HG03108 (cell line): Measurements from ENCODE around the gene NDUFS2.
A peak's percentile ranks its signal among the peaks of the same experiment; 100 is the strongest.

Experiments used
- ATAC-seq: cut with Tn5 transposase; IDR thresholded peaks from one replicate; pipeline ENCODE4 v1.9.1; 2021; ENCODE audit warnings: moderate library complexity; ENCODE audit not compliant: unreplicated experiment

Gene NDUFS2

DNA sequence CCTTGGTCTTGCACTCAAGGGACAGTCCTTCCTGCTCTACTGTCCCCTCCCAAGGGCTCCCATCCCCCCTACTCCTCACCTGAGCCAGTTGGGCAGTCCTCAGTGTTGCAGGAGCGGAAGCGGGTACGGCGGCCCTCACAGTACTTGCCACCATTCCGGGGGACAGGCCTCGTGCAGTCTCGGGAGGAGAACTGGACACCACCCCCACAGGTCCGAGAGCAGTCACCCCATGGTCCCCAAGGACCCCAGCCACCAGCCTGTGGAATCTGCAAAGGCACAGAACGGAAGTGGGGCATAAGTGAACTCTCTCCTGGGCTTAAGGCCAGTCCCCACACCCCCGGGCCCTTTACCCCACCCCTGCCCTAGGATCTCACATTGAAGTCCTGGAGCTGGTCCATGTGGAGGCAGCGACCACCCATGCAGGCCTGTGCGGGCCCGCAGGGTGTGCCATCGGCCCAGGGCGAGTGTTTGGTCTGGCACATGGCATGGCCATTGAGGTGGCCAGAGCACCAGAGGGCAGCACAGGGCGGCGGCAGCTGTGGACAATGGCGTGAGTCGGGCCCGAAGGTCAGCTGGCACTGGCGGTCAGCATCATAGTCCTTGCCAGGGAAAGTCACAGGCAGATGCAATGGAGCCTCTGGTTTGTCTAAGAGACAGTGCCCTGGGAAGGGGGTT lies 8.5 kb upstream of the NDUFS2 start:
- ATAC-seq = no peak

DNA sequence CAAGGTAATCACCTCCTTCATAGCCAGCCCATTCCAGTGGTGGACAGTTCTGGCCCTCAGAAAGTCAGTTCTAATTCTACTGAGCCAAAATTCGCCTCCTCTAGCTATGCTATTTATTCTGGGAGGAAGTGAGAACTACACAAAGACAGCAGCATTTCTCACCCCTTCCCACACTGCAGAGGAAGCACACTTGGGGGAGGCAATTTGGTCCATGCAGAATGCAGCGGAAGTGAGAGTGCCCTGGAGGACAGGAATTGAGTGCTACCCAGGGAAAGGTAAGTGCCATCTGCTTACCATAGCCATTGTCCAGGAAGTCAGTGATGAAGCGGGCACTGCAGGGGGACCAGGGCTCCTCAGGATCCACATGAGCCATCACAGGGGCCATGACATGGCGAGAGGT lies 7.0 kb upstream of the NDUFS2 start:
- ATAC-seq = peak; percentile 53

DNA sequence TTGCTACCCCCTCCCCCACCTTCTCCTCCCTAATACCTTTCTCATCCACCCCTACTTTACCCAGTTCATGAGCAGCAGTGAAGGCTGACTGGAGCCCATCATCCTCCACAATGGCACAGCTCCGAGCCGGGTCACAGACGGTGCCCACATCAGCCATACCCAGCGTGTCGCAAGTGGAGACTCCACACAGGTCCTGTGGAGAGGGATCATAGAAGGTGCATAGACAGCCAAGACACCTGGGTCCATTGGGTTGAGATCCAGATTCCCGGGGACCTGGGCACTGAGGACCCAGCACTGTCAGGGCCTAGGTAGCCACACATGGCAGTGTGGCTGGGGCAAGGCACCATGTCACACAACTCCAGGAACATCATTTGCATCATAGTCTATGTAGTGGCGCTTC lies 6.1 kb upstream of the NDUFS2 start:
- ATAC-seq = no peak

DNA sequence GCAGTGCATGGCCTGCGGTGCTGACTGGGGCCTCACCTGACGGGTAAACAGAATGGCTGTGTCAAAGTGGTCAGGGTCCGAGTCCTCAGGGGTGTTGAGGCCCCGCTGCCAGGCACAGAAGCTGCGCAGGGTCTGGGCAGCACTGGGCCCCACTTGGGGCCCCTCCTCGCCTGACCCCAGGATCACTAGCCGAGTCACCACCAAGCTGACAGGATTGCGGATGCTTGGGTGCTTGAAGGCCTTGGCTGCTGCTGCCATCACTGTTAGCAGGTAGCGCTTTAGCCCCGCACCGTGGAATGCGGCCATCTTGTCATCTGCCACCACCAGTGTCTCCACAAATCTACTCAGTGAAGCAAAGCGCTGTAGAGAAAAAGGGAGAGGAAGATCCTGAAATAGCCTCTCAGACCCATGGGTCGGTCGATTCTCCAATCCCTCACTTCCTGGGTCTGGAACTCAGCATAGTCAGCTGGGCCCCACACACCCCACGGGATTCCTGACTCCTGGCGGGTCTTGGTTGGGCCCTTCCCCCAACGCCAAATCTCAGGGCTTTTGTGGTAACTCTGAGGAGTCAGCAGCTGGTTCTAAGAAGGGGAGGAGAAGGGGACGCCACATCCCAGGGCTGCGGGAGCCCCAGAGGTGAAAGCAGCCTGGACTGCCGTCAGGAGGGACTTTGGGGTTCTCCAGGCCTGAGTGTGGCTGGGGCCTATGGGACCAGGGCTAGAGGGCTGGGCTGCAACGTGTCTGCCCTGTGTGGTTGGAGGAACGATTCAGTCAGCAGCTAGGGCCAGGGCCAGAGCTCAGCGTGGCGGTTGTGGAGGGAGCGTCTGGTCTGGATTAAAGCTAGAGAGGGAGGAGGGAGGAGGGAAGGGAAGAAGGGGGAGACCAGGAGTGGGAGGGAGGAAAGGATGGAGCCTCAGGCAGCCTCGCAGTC lies 5.4 kb upstream of the NDUFS2 start:
- ATAC-seq = no peak

DNA sequence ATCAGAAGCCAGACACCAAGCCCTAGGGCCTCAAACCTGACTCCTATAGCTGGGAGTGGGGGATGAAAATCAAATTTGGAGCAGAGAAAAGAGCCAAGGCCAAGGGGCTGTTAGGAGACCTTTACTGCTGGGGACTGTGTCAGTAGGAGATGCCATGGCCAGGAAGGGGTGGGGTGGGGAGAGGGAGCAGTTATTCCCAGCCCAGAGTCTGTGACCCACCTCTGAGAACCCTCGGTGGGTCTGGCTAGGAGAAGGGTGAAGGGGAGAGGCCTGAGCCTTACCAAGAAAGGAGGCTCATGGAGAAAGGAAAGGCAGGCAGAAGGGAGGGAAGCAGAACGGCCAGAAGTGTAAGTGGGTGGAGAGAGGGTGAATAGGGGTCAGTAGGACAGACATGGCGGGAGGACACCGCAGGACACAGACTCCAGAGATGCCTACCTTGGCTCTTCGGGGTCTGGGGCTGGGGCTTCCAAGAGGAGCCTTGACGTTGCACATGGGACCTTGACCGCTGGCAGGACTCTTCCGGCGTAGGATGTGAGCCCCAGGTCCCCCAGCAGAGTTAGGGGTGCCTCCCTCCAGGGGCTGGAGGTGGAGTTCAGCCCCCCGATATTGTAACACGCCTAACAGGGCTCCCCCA lies 4.5 kb upstream of the NDUFS2 start:
- no peak for ATAC-seq

DNA sequence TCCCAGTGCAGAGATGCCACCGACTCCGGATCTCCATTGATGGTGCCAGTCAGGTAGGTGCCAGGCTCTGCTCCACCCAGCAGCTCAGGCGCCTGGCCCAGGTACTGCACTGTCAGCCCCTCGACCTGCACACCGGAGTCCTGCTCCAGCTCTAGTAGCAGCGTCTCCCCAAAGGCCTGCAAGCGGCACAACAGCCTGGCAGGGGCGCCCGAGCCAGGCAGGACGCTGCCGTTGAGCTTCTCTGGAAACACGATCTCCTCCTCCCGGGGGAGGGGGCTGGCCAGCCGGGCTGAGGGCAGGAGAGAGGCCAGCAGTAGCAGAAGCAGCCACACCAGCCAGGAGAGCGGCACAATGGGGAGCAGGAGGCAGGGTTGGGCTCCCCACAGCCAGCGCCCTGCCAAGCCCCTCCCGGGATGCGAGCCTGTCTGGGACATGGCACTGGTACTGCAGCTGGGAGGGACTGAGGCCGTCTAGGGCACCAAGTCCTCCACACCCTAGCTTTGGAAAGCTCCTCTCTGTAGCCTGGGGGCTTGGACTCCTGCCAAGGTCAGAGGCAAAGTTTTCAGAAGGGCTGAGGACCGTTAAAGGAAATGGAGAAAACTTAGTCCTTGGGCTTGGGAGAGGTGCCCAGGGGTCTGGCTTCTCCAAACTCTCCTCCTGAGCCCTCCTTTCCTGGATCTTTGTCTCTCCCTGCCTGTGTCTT lies 3.8 kb upstream of the NDUFS2 start:
- no peak for ATAC-seq

DNA sequence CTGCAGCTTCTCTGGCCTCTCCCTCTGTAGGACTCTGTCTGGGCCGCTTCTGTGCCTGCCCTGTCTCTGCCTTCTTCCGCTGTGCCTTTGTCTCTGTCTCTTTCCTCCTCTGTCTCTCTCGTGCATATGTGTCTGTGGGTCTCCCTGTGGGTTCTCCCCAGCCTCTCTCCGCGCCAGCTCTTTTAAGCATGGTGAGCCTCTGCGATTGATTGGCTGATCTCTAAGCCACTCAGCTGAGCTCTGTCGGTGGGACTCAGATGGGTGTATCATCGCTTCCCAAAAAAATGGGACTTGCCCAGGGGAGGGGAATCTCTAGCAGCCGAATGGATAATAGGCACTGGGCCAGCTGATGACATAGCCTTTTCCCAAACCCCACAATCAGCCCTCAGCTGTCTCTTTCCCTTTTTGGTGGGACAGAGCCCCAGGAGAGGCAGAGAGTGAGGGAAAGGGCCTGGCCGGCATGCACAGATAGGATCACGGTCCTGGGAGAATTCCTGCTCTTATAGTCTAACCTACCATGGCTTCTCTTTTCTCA lies 3.2 kb upstream of the NDUFS2 start, which contains the start of gene ADAMTS4:
Gene ADAMTS4, minus strand, starts transcription at position 158 of the 535 bp plus-strand sequence. CDS start 427 bp downstream, outside the sequence.
- no peak for ATAC-seq

DNA sequence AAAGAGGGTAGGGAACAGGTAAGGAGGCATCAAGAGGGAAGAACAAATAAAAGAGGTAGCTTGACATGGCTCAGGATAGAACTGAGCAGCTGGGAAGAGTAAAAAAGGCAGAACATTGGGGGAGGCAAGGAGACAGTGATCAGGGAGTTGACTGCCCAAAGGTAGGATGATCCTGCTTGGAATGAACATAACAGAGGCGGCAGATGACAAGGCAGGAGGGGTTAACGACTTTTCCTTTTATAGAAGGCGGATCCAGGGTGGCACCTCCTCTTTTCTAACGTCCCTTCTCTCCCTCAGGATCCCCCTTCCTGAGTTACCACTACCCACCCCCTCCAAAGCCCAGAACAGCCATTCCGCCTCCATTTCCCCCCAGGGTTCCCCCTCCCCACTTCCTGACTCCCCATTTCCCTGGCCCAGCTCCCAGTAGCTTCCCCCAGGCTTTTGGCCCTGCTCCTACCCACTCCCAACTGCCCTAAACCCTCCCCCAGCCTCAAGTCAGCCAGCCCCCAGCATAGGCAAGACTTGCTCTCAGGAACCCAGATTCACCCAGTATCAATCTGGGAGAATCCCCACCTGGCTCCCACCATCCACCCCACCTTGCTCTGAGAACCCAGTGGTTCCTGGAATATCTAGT lies 2.5 kb upstream of the NDUFS2 start:
- no peak for ATAC-seq

DNA sequence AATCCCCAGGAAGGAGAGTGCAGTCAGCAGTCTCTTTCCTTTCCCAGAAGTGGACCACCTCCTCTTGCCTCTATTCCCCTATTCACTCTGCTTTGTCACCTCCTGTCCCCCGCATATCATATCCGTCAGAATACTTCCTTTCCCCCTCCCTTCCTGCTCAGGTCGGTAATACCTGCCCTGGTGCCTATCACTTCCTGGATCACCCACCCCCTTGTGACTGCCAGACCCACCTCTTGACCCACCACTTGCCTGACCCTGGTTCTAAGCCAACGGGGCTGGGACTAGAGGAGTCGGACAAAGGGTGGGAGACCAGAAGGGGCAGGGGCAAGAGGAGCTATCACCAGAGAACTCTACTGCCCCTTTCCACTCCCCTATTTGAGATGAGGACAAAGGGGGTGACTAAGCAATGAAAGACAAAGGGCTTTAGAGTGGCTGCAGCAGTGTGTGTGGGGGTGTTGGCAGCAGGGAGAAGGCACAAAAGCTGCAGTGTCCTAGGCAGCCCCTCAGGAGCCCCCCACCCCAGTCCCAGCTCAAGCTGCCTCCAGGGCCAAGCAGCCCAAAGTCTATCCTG lies 1.7 kb upstream of the NDUFS2 start:
- ATAC-seq = no peak

DNA sequence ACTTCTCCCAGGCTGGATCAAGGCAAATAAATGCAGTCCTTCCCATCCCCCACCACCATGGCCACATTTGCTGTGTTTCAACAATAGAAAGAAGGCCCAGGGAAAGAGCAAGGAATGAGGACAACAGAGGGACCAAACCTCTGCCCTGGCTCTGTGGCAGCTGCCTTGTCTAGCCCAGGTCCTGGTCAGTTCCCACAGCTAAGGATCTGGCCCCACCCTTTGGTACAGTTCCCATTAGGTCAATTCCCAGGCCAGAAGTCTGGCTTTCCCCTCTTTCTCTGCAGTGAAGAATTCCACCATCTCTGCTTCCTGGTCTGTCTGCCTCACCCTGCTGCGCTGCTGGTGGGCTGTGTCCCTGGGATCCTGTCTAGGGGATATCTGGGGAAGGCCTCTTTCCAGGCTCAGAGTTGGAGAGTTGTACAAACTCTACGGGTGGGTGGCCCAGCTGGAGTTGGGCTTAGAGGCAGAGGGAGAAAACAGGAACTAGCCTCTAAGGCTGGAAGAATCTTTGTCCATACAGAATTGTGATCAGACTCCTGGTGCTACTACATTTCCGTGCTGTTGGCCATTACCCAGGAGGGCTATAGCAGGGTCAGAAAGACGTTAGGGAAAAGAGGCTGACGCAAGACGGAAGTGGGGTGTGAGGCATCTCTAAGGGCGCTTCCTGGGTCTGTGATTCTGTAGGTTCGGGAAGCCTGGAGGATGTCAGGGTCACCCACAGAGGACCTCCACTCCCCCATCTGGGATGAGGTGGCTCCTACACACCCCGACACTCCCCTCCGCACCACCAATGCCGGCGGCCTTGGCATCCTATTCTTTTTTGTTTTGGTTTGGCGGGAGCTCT lies 953 bp upstream of the NDUFS2 start:
- ATAC-seq = no peak

DNA sequence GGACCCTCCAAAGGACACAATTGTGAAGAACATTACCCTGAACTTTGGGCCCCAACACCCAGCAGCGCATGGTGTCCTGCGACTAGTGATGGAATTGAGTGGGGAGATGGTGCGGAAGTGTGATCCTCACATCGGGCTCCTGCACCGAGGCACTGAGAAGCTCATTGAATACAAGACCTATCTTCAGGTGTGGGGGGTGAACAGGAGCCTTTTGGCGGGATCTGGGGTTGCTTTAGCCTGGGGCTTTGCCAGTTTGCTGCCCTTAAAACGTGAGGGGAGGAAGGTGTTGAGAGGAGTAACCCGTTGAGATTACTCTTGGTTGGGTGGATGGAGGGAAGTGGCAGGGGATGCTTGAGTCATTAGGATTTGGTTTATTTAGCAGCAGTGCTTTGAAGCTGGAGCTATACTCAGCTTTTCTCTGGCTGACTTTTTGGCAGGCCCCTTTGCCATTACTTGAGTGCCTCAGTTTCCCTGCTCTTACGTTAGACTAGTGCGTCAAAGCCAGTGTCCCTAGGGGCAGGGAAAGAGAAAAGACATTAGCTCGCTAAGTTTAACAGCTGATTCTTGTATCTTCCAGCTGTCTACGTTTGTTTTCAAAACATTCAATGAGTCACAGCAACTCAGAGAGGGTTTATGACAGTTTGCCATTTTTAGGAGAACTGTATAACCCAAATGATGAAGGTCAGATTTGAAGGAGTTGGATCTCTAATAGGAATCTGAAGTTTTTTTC lies 4.4 kb downstream of the NDUFS2 start:
- ATAC-seq = no peak

DNA sequence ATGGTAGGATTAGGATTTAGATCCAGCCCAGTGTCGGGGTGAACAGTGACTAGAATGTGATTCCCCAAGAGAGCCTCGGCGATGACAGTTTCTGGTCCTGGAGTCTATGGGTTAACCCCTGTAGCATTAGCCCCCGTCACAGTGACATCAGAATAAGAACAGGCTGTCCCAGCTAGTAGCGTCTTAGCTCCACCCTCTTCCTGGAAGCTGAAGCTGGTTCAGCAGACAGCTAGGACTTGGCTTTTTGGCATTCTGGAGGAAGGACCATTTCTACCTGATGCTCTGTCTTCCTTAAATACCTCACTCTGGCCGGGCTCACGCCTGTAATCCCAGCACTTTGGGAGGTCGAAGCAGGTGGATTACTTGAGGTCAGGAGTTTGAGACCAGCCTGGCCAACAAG lies 5.0 kb downstream of the NDUFS2 start:
- no peak for ATAC-seq

DNA sequence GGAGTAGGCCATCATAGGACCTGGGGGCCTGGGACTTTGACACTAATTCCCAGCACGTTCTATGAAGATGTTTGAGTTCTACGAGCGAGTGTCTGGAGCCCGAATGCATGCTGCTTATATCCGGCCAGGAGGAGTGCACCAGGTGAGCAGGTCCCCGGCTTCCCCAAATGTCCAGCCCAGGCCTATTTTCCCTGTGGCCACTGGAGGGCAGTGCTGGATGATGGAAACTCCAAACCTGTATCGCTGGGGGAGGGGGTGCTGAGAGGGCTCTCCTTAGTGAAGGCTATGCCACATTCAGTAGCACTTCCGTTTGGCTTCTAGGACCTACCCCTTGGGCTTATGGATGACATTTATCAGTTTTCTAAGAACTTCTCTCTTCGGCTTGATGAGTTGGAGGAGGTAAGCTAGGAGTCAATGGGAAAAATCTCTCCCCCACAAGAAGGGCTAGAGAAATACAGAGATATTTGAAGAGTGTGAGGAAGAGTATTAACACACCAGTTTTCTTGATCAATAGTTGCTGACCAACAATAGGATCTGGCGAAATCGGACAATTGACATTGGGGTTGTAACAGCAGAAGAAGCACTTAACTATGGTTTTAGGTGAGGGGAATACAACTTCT lies 7.7 kb downstream of the NDUFS2 start:
- no peak for ATAC-seq

DNA sequence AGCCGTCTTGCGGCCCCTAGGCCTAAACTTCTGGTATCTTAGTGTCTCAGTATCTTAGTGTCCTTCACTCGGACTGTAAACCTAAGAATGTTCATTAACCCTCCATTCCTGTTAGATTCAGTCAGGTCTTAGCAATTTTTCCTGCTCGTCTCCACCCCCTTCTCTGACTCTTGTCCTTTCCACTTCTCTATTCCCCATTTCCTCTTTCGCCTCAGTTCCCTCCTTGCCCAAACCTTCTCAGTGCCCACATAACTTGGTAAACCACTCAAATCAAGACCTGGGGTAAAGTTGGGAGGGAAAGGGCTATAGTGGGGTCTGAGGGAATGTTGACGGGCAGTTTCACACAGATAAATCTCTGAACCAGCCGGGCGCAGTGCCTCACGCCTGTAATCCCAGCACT lies 12.2 kb downstream of the NDUFS2 start:
- ATAC-seq = no peak

DNA sequence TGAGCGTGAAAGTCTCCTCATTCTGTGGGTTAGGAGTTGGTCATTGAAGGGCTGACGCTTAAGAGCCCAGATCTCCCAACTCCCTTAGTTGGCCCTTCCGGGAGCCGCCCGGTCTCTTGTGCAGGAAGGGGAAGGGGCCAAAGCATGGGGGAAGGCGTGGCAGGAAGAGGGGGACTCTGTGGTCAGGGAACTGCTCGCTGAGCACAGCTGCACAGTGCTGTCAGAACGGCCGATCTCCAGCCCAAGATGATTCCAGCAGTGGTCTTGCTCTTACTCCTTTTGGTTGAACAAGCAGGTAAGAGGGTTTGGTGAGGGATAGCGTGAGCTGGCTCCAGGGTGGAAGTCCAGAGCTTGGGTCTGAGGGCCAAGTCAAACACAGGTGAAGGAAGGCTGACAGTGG lies 12.9 kb downstream of the NDUFS2 start, which contains the start of gene FCER1G:
Gene FCER1G, plus strand, starts transcription at position 220 of the 400 bp plus-strand sequence. Its CDS starts 27 bp downstream, at position 247.
- ATAC-seq = no peak

DNA sequence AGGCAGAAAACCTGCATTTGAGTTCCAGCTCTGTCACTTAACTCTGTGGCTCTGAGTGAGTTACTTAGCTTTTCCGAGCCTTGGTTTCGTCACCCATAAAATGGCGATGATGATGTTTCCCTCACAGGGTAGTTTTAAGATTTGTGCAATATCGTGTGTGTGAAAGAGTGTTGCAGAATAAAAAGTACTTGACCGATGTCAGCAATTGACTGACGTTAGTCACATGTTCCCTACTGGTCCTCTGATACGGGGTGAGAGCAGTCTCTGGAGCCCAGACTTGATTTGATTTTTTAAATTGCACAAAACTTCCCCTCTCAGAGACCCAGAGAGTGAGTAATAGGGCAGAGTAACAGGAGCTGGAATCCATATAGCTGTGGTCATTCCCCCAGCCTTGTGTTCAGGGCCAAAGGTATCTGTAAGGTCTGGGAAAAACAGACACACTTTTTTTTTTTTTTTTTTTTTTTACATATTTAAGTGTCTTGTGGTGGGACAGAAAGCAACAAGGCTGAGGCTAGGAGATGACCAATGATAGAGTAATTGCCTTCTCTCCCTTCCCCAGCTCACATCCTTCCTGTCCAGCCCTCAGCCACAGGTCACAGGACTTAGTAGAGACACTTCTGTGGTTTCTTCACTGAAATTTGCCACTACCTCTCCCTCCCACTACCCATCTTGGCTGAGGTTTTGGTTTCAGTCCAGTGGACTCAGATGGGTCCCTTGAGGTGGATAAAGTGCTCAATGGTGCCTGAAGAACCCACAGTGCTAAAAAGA lies 15.0 kb downstream of the NDUFS2 start:
- peak; percentile 87 for ATAC-seq

DNA sequence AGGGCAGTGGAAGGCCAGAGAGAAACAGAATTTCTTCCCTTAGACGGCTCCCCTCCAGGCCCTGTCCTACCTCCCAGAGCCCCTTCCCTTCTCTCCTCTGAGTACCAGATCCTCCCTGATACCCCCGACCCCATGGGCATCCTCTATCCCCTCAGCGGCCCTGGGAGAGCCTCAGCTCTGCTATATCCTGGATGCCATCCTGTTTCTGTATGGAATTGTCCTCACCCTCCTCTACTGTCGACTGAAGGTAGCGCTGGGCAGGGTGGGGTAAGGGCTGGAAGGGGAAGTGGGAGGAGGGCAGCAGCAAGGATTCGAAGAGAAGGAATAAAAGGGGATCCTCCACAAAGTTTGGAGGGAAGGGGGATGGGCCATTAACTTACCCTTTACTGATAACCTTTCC lies 15.7 kb downstream of the NDUFS2 start:
- no peak for ATAC-seq
